HepG2 (cell line): ENCODE results near the gene PLIN3. TPM values are rescaled to one million over a fixed set of nuclear protein-coding genes. Genes with fewer than 3 reads are reported as not detected.
A peak's percentile ranks its signal among the peaks of the same experiment; 100 is the strongest.

Experiments
- ASH2L ChIP-seq: fragments of 300-600, 200-600 bp; sonication (generic); IDR thresholded peaks from 2 replicates; pipeline ENCODE4 v1.7.0; 2017; ENCODE audit warnings: low read depth, mild to moderate bottlenecking, moderate library complexity, mixed read lengths, low read length; ENCODE audit not compliant: insufficient read length
- ELF1 ChIP-seq: sonication (generic); formaldehyde crosslinking; IDR thresholded peaks from 2 replicates; pipeline ENCODE4 v1.4.0; 2020; ENCODE audit warnings: missing genetic modification reagents
- GMEB1 ChIP-seq: sonication (generic); formaldehyde crosslinking; IDR thresholded peaks from 2 replicates; pipeline ENCODE4 v1.5.1; 2020; ENCODE audit warnings: missing genetic modification reagents, mild to moderate bottlenecking, borderline replicate concordance
- HDAC2 ChIP-seq: sonication (generic); formaldehyde crosslinking; IDR thresholded peaks from 2 replicates; pipeline ENCODE4 v1.4.0; 2020; ENCODE audit warnings: missing genetic modification reagents
- HMGXB4 ChIP-seq, 2 experiments: sonication (generic) in 1 of 2; formaldehyde crosslinking in 1 of 2; IDR thresholded peaks; 2 replicates each; pipeline versions ENCODE4 v1.4.0 to v1.6.1; 2018 to 2020; ENCODE audit warnings: missing genetic modification reagents in 2 of 2, borderline replicate concordance in 1 of 2, low read depth in 1 of 2, mild to moderate bottlenecking in 1 of 2, missing biosample characterization in 1 of 2
- HNF1B ChIP-seq: sonication (generic); formaldehyde crosslinking; IDR thresholded peaks from 2 replicates; pipeline ENCODE4 v1.5.1; 2020; ENCODE audit warnings: mild to moderate bottlenecking, moderate library complexity, missing genetic modification reagents
- MZF1 ChIP-seq: sonication (generic); formaldehyde crosslinking; IDR thresholded peaks from 2 replicates; pipeline ENCODE4 v1.8.1; 2023; ENCODE audit warnings: mild to moderate bottlenecking, missing genetic modification reagents, borderline replicate concordance
- RXRA ChIP-seq: sonication (generic); formaldehyde crosslinking; IDR thresholded peaks from 2 replicates; pipeline ENCODE4 v1.5.1; 2020; ENCODE audit warnings: missing genetic modification reagents
- RXRB ChIP-seq: IDR thresholded peaks from 2 replicates; pipeline ENCODE4 v1.6.1; 2016; ENCODE audit warnings: borderline replicate concordance, missing genetic modification reagents, missing compliant biosample characterization
- ZBTB38 ChIP-seq: sonication (generic); formaldehyde crosslinking; IDR thresholded peaks from 2 replicates; pipeline ENCODE4 v1.5.1; 2020; ENCODE audit warnings: mild to moderate bottlenecking, missing genetic modification reagents
- ZEB1 ChIP-seq: IDR thresholded peaks from 2 replicates; pipeline ENCODE4 v1.6.1; 2012; ENCODE audit warnings: mild to moderate bottlenecking, low read depth, inconsistent platforms; ENCODE audit not compliant: insufficient replicate concordance
- ZFX ChIP-seq: sonication (generic); formaldehyde crosslinking; IDR thresholded peaks from 2 replicates; pipeline ENCODE4 v1.4.0; 2020; ENCODE audit warnings: mild to moderate bottlenecking, low read depth, missing genetic modification reagents, moderate library complexity
- ZNF121 ChIP-seq: sonication (generic); formaldehyde crosslinking; IDR thresholded peaks from 2 replicates; pipeline ENCODE4 v1.5.0; 2020; ENCODE audit warnings: mild to moderate bottlenecking, missing genetic modification reagents
- ZNF263 ChIP-seq: sonication (generic); formaldehyde crosslinking; IDR thresholded peaks from 2 replicates; pipeline ENCODE4 v1.4.0; 2020; ENCODE audit warnings: missing genetic modification reagents
- ZNF512 ChIP-seq: sonication (generic); formaldehyde crosslinking; IDR thresholded peaks from 2 replicates; pipeline ENCODE4 v1.4.0; 2020; ENCODE audit warnings: mild to moderate bottlenecking, missing genetic modification reagents
- ZNF770 ChIP-seq: sonication (generic); formaldehyde crosslinking; IDR thresholded peaks from 2 replicates; pipeline ENCODE4 v1.5.0; 2020; ENCODE audit warnings: mild to moderate bottlenecking, missing genetic modification reagents
- ZZZ3 ChIP-seq: sonication (generic); formaldehyde crosslinking; IDR thresholded peaks from 2 replicates; pipeline ENCODE4 v1.4.0; 2020; ENCODE audit warnings: missing genetic modification reagents, mild to moderate bottlenecking, borderline replicate concordance
- polyA plus RNA-seq, 8 experiments: library from polyadenylated mRNA; depleted of rRNA in 3 of 8; stranded (reverse) in 7 of 8; unstranded in 1 of 8; fragments of >200 nt; fragmentation: Illumina TruSeq in 4 of 8; extraction: Trizol in 4 of 8; gene quantifications; 2 replicates each; pipeline versions ENCODE4 v1.2.1 to v1.2.3, GENCODE V29; 2011 to 2016; ENCODE audit warnings: low read depth in 4 of 8, missing spikeins in 1 of 8, mixed read lengths in 1 of 8; ENCODE audit not compliant: insufficient read depth in 1 of 8
- total RNA-seq, 5 experiments: library from RNA; depleted of rRNA; stranded (reverse); fragments of >200 nt; fragmentation: Illumina TruSeq; extraction: Trizol; gene quantifications; 2 replicates each; pipeline ENCODE4 v1.2.3, GENCODE V29; 2016; ENCODE audit warnings: low read depth in 1 of 5

Gene PLIN3
- total and polyA plus RNA-seq, 2 of the 13 experiments (the other 11 are each of a cell fraction or from before 2014, with no cell fraction given): 49.3 to 57.9 TPM

- peak; percentile 92 for TF ChIP-seq GMEB1 (CRISPR knock-in tag)
- peak; percentile 45; the same call in 1 of the 2 replicates for TF ChIP-seq ZBTB38 (CRISPR knock-in tag)
- peak; percentile 90 for TF ChIP-seq HNF1B (CRISPR knock-in tag)
- TF ChIP-seq ELF1 (CRISPR knock-in tag): peak; percentile 72
- TF ChIP-seq ASH2L: peak; percentile 67
- TF ChIP-seq MZF1 (CRISPR knock-in tag): no peak
- peak; percentile 33 for TF ChIP-seq RXRA (CRISPR knock-in tag)
- peak; percentile 17; the same call in 1 of the 2 replicates for TF ChIP-seq RXRB (CRISPR knock-in tag)
- TF ChIP-seq ZFX: peak; percentile 84
- no peak for TF ChIP-seq ZNF512 (CRISPR knock-in tag)
- TF ChIP-seq HMGXB4 (CRISPR knock-in tag; IDR thresholded peaks at IDR 0.05; ENCODE audit: borderline replicate concordance in 1 of 2, low read depth in 1 of 2): peak; percentile 72 to 78
- peak; percentile 15; the same call in 1 of the 2 replicates for TF ChIP-seq HDAC2
- TF ChIP-seq ZZZ3: peak; percentile 81; the same call in 1 of the 2 replicates
- TF ChIP-seq ZNF121 (CRISPR knock-in tag): no peak
- no peak; the same call in 1 of the 2 replicates for TF ChIP-seq ZNF770 (CRISPR knock-in tag)
- TF ChIP-seq ZNF263 (CRISPR knock-in tag): 0 out of 2 replicates have a peak, but pooled peaks have one; percentile 14
- TF ChIP-seq ZEB1: peak; percentile 73
These were observed 76.1 kb downstream of the PLIN3 start, which contains the start of gene FEM1A (continued) for GRCh38 chr19:4791183-4792018.
